Measurements from ENCODE around the gene ZNF426.

The ZNF426 gene

GRCh38 chr19:9498183-9498902 is 40.1 kb downstream of the ZNF426 start, which contains the start of gene ZNF560:
TSS of gene ZNF560 (minus strand) at chr19:9498616. CDS start at chr19:9475313, 23,303 bp downstream.
- DNase-seq (ENCODE audit: low read depth in 2 of 2): no peak

- DNase-seq (ENCODE audit: low read depth in 2 of 2): no peak
Measured at GRCh38 chr19:9494096-9494495, 44.3 kb downstream of the ZNF426 start.

GRCh38 chr19:9487016-9487415 is 51.4 kb downstream of the ZNF426 start:
- DNase-seq (ENCODE audit: low read depth in 2 of 2): no peak

- DNase-seq (ENCODE audit: low read depth in 2 of 2): no peak
Measured at GRCh38 chr19:9485140-9485539, 53.3 kb downstream of the ZNF426 start.

GRCh38 chr19:9474975-9475374 is 63.5 kb downstream of the ZNF426 start:
- DNase-seq (ENCODE audit: low read depth in 2 of 2): no peak

Data from stimulated activated CD8-positive, alpha-beta memory T cell treated with anti-CD3 and anti-CD28 coated beads, Interleukin-7, amount 100 ng/mL, for 1 hour (primary cell).